ENCODE results near the gene HOGA1.

GRCh38 chr10:97553575-97554031, 30.6 kb upstream of the HOGA1 start:
- no peak for TF ChIP-seq POLR2A (IDR thresholded peaks at IDR 0.05)
- peak; percentile 38 to 90 (median 81) for TF ChIP-seq CTCF (IDR thresholded peaks at IDR 0.05)
